AG04450 (cell line): Measurements from ENCODE around the gene ABCG1. TPM values are rescaled to one million over a fixed set of nuclear protein-coding genes. Genes with fewer than 3 reads are reported as not detected.

Source experiments
- CTCF ChIA-PET: fragments of 300-600, 350-600 bp; formaldehyde crosslinking; extraction: SDS; loops from one replicate; lab custom pipeline; 2022; ENCODE audit warnings: antibody characterized with exemption, inconsistent platforms; lab: Charles Lee
- POLR2A ChIA-PET: fragments of 350-600 bp; formaldehyde crosslinking; extraction: SDS; loops from one replicate; lab custom pipeline; 2021; ENCODE audit warnings: antibody characterized with exemption, inconsistent platforms; lab: Yijun Ruan, JAX
- DNase-seq: peaks from one replicate; pipeline ENCODE4 v3.0.0-alpha.2; 2011; ENCODE audit warnings: low read depth, low spot score
- H3K27ac ChIP-seq: one replicate; pipeline ENCODE4 v1.5.1; 2012; ENCODE audit warnings: low read depth, low read length, control low read depth
- H3K27me3 ChIP-seq: one replicate; pipeline ENCODE4 v1.6.0; 2012; ENCODE audit warnings: low read length; ENCODE audit not compliant: control insufficient read depth, insufficient read depth
- H3K4me3 ChIP-seq: 2 replicates; pipeline ENCODE4 v1.5.1; 2011; ENCODE audit warnings: mild to moderate bottlenecking, low read depth, low read length, control low read depth
- H3K9me3 ChIP-seq: 2 replicates; pipeline ENCODE4 v1.5.1; 2012; ENCODE audit warnings: low read length; ENCODE audit not compliant: control insufficient read depth, insufficient read depth
- polyA plus RNA-seq: library from polyadenylated mRNA; depleted of rRNA; stranded (reverse); fragments of >200 nt; gene quantifications from 2 replicates; pipeline ENCODE4 v1.2.3, GENCODE V29; 2011
- TF ChIP-seq, protein P1 (sequence below): IDR thresholded peaks from 2 replicates; pipeline ENCODE4 v1.5.1; 2011; ENCODE audit warnings: low read depth, low read length, control low read depth, inconsistent platforms

ABCG1 gene
- polyA plus RNA-seq, 1 experiment, result 0.71 TPM

DNA sequence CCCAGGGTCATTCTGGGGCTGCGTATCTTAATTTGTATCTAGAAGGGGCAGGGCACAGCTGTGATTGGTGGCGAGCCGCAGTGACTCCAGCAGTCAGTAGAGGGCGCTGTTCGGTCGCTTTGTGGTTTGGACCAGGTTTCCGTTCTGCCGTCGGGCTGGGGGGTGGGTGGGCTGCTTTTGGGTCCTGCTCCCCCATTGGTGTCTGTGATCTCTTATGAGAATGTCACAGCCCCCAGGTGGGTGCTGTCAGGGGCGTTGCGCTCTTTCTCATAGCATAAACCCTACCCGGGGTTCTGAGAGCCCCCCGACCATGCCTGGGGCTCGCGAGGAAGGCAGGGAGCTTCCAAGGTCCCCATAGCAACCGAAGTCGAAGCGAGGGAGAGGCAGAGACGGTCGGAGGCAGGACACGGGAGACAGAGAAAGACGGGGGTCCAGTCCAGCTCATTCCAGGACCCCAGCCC is 90.8 kb downstream of the ABCG1 start:
- DNase-seq, result no peak
- TF ChIP-seq, protein P1, sequence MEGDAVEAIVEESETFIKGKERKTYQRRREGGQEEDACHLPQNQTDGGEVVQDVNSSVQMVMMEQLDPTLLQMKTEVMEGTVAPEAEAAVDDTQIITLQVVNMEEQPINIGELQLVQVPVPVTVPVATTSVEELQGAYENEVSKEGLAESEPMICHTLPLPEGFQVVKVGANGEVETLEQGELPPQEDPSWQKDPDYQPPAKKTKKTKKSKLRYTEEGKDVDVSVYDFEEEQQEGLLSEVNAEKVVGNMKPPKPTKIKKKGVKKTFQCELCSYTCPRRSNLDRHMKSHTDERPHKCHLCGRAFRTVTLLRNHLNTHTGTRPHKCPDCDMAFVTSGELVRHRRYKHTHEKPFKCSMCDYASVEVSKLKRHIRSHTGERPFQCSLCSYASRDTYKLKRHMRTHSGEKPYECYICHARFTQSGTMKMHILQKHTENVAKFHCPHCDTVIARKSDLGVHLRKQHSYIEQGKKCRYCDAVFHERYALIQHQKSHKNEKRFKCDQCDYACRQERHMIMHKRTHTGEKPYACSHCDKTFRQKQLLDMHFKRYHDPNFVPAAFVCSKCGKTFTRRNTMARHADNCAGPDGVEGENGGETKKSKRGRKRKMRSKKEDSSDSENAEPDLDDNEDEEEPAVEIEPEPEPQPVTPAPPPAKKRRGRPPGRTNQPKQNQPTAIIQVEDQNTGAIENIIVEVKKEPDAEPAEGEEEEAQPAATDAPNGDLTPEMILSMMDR, result peak; percentile 50
- ChIA-PET CTCF (interaction anchor here (0.6 to 1.3 kb wide), 6 partner anchors 9 to 1023 kb away, joined by 3 to 4 read pairs (median 4); no protein-coding TSS in a partner anchor), POLR2A (no interaction called here)
- H3K27me3 ChIP-seq, result peaks cover 21% of the 10 kb centered on the region
- no peak overlapping the region for H3K4me3 ChIP-seq
- H3K27ac ChIP-seq, result no peak overlapping the region
- no peaks in the 10 kb centered on the region for H3K9me3 ChIP-seq

DNA sequence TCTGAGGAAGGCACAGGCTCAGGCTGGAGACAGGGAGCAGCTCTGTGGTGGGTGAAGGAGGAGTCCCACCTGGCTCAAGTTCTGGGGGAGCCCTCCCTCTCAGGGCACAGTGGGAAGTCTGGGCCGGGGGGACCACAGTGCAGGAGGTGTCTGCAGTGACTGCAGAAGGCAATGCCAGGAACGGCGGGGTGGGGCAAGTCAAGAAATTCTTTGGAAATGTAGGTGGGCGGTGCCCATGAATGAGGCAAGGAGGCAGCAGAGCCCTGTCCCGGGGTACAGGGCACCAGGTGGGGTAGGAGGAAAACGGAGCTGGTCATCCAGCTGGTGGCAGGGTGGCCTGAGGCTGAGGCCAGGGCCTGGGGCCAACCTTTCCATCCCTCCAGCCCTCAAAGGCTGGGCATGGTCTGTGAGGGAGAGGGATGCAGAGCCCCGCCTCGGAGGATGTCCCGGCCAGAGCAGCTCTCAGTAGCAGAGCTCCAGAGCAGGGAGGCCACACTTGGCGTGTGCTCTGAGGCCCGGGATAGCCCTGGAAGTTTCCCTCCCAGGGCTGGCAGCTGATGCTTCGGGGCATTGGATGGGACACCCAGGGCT is 91.6 kb downstream of the ABCG1 start:
- Histone ChIP-seq H3K27ac (no peak overlapping the region), H3K4me3 (no peak overlapping the region), H3K27me3 (peaks cover 21% of the 10 kb centered on the region), H3K9me3 (no peaks in the 10 kb centered on the region)
- DNase-seq, result no peak
- TF ChIP-seq, protein P1, result no peak
- ChIA-PET CTCF (interaction anchor here (0.7 to 1.3 kb wide), 2 partner anchors 8 to 166 kb away, joined by 3 to 4 read pairs; no protein-coding TSS in a partner anchor), POLR2A (interaction anchor here (0.6 kb wide), 1 partner anchor 28 kb away, joined by 3 read pairs; no protein-coding TSS in a partner anchor)

DNA sequence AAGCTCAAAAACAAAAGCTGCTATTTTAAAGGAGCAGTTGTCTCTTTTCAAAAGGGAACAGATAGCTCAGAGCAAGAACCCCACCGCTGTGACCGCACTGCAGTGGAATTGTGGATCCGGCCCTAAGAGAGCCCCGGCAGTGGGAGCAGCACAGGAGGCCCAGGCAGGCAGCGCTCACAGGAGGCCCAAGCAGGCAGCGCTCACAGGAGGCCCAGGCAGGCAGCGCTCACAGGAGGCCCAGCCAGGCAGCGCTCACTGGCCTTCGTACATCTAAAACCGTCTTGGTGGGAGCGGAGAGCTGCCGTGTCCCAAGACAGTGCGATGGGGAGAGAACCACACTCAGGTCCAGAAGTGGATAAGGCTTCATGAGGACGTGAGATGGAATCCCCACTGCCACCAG is 92.2 kb downstream of the ABCG1 start:
- ChIA-PET CTCF (interaction anchor here (1.3 kb wide), 1 partner anchor 166 kb away, joined by 4 read pairs; no protein-coding TSS in a partner anchor), POLR2A (no interaction called here)
- no peak overlapping the region for H3K4me3 ChIP-seq
- TF ChIP-seq, protein P1, result no peak
- H3K9me3 ChIP-seq, result no peaks in the 10 kb centered on the region
- H3K27me3 ChIP-seq, result peaks cover 21% of the 10 kb centered on the region
- no peak for DNase-seq
- H3K27ac ChIP-seq, result no peak overlapping the region

DNA sequence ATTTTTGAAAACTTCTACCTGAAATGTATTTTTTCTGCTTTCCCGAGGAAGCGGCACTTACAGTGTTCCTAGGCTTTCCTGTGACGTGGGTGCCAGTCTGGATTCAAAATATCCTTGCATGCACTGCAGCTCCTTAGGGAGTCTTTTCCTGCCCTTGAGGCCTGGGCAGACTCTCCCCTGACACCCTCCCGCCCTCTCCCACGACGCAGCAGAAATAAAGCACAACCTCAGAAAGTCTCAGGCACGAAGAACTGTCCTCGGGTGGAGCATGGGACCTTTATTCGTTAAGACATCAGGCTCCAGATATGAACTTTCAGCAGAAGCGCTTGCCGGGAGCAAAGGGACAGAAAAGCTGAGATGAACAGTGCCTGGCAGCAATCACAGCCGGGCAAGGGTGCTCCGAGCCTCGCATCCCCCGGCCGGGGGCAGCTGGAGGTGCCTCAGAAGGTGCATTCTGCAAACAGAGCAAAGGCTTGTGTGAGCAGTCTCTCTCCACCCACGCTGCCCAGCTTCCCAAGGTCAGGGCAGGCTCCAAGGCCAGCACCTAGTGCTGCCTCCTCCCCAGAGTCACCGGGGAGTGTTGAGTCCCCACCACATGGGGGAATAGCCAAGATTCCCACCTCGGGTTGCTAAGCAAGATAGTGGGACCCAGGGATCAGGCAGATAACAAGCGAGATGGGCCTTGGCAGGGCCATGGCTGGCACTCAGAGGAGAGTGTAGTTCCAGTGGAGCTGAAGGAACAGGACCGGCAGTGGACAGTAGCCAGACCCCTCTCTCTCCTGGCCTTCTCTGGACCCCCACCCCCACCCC is 93.1 kb downstream of the ABCG1 start:
- Histone ChIP-seq H3K4me3 (no peak overlapping the region), H3K27ac (no peak overlapping the region), H3K27me3 (peaks cover 17% of the 10 kb centered on the region), H3K9me3 (no peaks in the 10 kb centered on the region)
- ChIA-PET POLR2A (no interaction called here), CTCF (interaction anchor here (0.7 kb wide), 1 partner anchor 164 kb away, joined by 3 read pairs; no protein-coding TSS in a partner anchor)
- no peak for DNase-seq
- TF ChIP-seq, protein P1, result no peak
